Astrocyte (in vitro differentiated cells and primary cell): ENCODE results near the gene FAM117A.

Source experiments
- CTCF ChIP-seq: IDR thresholded peaks from 2 replicates; pipeline ENCODE4 v1.5.1; 2011; ENCODE audit warnings: low read depth, mild to moderate bottlenecking, inconsistent platforms, low read length, moderate library complexity; ENCODE audit not compliant: insufficient read depth
- EZH2 ChIP-seq: IDR thresholded peaks from 2 replicates; pipeline ENCODE4 v1.6.1; 2012; ENCODE audit warnings: mild to moderate bottlenecking, low read length, inconsistent platforms; ENCODE audit not compliant: insufficient read depth

DNA sequence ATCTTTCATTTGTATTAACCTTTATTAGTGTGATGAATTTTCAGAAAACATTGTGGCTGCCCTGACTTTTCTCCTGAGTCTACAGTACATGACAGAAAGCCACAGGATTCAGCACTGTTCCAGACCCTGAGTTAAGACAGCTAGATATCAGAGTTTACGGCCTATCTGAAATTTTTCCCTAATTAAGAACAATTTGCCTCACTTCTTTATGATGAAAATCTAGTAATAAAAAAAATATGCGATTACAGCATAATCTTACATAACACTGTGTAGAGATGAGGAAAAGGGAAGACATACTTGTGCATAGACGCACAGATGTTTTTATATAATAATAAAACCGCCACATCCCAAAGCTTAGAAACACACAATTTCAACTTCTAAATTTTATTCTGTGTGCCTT is 93.3 kb downstream of the FAM117A start:
- TF ChIP-seq CTCF, result no peak
- no peak for TF ChIP-seq EZH2
